Right renal cortex interstitium (tissue), 3 donors: ENCODE measurements around the gene MRGPRE. TPM values are rescaled to one million over a fixed set of nuclear protein-coding genes. Genes with fewer than 3 reads are reported as not detected.
"Not testable (repeated sequence)": the region's sequence is repeated elsewhere in the genome, so short reads cannot be mapped to it uniquely, and the experiment has no call there.

Experiments used
- DNase-seq, 3 donors: peaks; one replicate each; pipeline ENCODE4 v3.0.0-alpha.2; 2013; ENCODE audit warnings: low read depth in 3 of 3, low spot score in 2 of 3
- polyA plus RNA-seq, 3 donors: library from polyadenylated mRNA; unstranded; fragments of 120-200 nt; gene quantifications; one replicate each; pipeline ENCODE4 v1.2.1, GENCODE V29; 2013; ENCODE audit not compliant: insufficient read length in 3 of 3

The MRGPRE gene
- not detected for polyA plus RNA-seq

- no peak for DNase-seq
These were observed at the start of gene MRGPRE for GRCh38 chr11:3231851-3232744. MRGPRE (minus strand) TSS chr11:3232417; CDS start chr11:3228799, 3,618 bp downstream.

GRCh38 chr11:3281146-3281545, 48.9 kb upstream of the MRGPRE start:
- DNase-seq = not testable (repeated sequence)

GRCh38 chr11:3280662-3281061, 48.4 kb upstream of the MRGPRE start:
- DNase-seq = not testable (repeated sequence)

- DNase-seq = not testable (repeated sequence)
These were observed 46.7 kb upstream of the MRGPRE start for GRCh38 chr11:3278922-3279321.

GRCh38 chr11:3273629-3274028, 41.4 kb upstream of the MRGPRE start:
- not testable (repeated sequence) for DNase-seq

GRCh38 chr11:3262548-3262947, 30.3 kb upstream of the MRGPRE start:
- not testable (repeated sequence) for DNase-seq

GRCh38 chr11:3261831-3262230, 29.6 kb upstream of the MRGPRE start:
- DNase-seq = not testable (repeated sequence)

- not testable (repeated sequence) for DNase-seq
These were observed 25.3 kb upstream of the MRGPRE start for GRCh38 chr11:3257509-3257908.

- DNase-seq = not testable (repeated sequence)
These were observed 23.0 kb upstream of the MRGPRE start for GRCh38 chr11:3255241-3255640.

- not testable (repeated sequence) for DNase-seq
These were observed 22.6 kb upstream of the MRGPRE start for GRCh38 chr11:3254773-3255172.

- no peak for DNase-seq
These were observed 12.9 kb upstream of the MRGPRE start for GRCh38 chr11:3245071-3245470.

GRCh38 chr11:3243880-3244279, 11.7 kb upstream of the MRGPRE start:
- DNase-seq = no peak

- DNase-seq = no peak
These were observed 4.9 kb upstream of the MRGPRE start for GRCh38 chr11:3237119-3237518.

GRCh38 chr11:3234846-3235245, 2.6 kb upstream of the MRGPRE start:
- DNase-seq = no peak

GRCh38 chr11:3232956-3233355, 739 bp upstream of the MRGPRE start:
- no peak for DNase-seq

GRCh38 chr11:3231550-3231850, 717 bp downstream of the MRGPRE start:
- no peak for DNase-seq

GRCh38 chr11:3230636-3231549, 1.3 kb downstream of the MRGPRE start:
- DNase-seq = no peak

GRCh38 chr11:3229673-3230630, 2.3 kb downstream of the MRGPRE start:
- no peak for DNase-seq

- DNase-seq = no peak
These were observed 3.8 kb downstream of the MRGPRE start for GRCh38 chr11:3228445-3228829.
